ENCODE results near the gene CYP27A1.
"Not testable (repeated sequence)": the region's sequence is repeated elsewhere in the genome, so short reads cannot be mapped to it uniquely, and the experiment has no call there.

GRCh38 chr2:218846963-218847362 lies 65.0 kb downstream of the CYP27A1 start:
- not testable (repeated sequence) for TF ChIP-seq CTCF, POLR2A (IDR thresholded peaks at IDR 0.05)
